ENCODE results near the gene OXLD1.
"Not testable (repeated sequence)": the region's sequence is repeated elsewhere in the genome, so short reads cannot be mapped to it uniquely, and the experiment has no call there.

Gene OXLD1

DNA sequence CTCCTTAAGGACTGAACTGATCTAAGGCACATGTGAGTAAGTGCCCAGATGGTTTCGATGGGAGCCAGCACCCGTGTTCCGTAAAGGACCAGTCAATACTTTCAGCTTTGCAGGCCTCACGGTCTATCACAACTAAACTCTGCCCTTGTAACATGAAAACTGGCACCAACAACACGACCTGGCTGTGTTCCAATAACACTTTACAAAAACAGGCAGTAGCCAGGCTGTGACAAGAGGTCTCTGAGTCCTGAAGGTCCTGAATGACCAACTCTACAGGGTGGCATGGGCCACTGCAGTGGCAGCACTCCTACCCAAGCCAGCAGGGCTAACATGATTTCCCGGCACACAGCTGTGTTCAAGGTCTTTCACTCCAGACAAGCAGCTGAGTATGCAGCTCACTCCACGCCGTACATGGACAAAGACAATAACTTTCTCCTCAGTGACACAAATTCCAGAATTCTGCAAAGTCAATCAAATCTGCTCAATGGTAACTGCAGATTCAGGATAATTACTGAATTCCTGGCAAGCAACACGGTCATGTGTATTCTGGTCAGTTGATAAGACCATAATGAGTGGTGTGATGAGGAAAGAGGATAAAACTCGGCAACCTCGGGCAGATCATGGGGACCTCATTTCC, 44.8 kb downstream of the OXLD1 start:
- no peak for DNase-seq (ENCODE audit: low read depth in 2 of 2, low spot score in 1 of 2)

DNA sequence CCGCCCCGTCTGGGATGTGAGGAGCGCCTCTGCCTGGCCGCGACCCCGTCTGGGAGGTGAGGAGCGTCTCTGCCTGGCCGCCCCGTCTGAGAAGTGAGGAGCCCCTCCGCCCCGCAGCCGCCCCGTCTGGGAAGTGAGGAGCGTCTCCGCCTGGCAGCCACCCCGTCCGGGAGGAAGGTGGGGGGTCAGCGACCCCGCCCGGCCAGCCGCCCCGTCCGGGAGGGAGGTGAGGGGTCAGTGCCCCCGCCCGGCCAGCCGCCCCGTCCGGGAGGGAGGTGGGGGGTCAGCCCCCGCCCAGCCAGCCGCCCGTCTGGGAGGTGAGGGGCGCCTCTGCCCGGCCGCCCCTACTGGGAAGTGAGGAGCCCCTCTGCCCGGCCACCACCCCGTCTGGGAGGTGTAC, 48.1 kb downstream of the OXLD1 start:
- DNase-seq (ENCODE audit: low read depth in 2 of 2, low spot score in 1 of 2), result not testable (repeated sequence)

DNA sequence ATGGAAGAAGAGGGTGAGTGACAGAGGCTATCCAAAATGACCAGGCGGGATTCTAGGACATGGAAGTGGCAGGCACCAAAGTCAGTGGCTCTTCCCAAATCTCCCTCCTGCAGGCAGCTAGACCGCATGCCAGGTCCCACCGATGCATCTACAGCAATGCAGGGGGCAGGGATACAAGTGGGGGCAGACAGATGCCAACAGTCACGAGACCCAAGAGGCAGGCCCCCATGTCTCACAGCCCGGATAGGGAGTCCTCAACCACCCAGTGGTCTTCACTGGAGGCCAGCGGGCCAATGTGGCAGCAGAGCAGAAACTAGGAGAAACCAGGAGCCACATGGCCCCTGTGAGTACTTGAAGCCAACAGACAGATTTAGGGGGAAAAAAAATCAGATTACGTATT, 49.5 kb downstream of the OXLD1 start:
- DNase-seq (ENCODE audit: low read depth in 2 of 2, low spot score in 1 of 2), result no peak

DNA sequence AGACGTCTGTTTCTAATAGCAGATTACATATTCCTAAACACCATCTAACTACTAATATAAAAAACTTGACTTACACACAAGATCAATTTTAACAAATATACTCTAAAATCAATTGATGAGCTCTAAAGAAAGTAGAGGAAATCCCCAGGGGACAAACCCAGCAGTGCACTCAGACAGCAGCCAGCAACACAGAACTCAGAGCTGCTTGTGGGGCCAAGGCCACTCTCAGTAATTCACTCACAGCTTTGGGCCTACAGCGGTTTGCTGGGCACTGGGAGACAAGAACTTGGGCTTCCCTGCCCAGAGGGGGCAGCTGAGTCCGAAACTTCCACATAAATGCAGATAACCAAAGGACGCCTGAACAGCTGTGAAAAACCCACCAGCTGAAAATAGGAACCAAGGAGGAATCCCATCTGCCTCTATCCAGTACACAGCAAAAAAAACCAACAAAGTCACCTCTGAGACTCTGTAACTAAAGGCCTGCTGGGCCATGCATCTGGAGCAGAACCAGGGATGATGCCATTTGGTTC, 50.9 kb downstream of the OXLD1 start:
- DNase-seq (ENCODE audit: low read depth in 2 of 2, low spot score in 1 of 2), result no peak

Measured in stimulated activated CD8-positive, alpha-beta memory T cell treated with anti-CD3 and anti-CD28 coated beads, Interleukin-4, amount 100 ng/mL, for 1 hour (primary cell).